Esophagus squamous epithelium (tissue), 5 donors: Measurements from ENCODE around the gene FURIN. TPM values are rescaled to one million over a fixed set of nuclear protein-coding genes. Genes with fewer than 3 reads are reported as not detected.

Experiments used
- DNase-seq: peaks from one replicate; lab custom pipeline; 2025; lab: John Stamatoyannopoulos, UW
- H3K27ac ChIP-seq, 4 donors: fragments of 200-600 bp; sonication (generic); one replicate each; pipeline ENCODE4 v1.5.1; 2016 to 2019; ENCODE audit warnings: mild to moderate bottlenecking in 1 of 4
- H3K27me3 ChIP-seq, 4 donors: fragments of 200-600 bp; sonication (generic); 1 replicate in 3 of 4; 2 replicates in 1 of 4; pipeline versions ENCODE4 v1.5.1 to v1.6.0; 2017 to 2021; ENCODE audit warnings: antibody characterized with exemption in 1 of 4
- H3K36me3 ChIP-seq, 3 donors: fragments of 200-600 bp; sonication (generic); one replicate each; pipeline ENCODE4 v1.5.1; 2016 to 2019
- H3K4me1 ChIP-seq, 3 donors: fragments of 200-600 bp; sonication (generic); one replicate each; pipeline ENCODE4 v1.5.1; 2017 to 2019
- H3K4me3 ChIP-seq, 4 donors: fragments of 200-600 bp; sonication (generic); 1 replicate in 3 of 4; 2 replicates in 1 of 4; pipeline ENCODE4 v1.5.1; 2016 to 2019; ENCODE audit warnings: mild to moderate bottlenecking in 2 of 4, moderate library complexity in 1 of 4
- H3K9me3 ChIP-seq, 3 donors: fragments of 200-600 bp; sonication (generic); one replicate each; pipeline ENCODE4 v1.5.1; 2016 to 2019
- CTCF ChIP-seq, 6 experiments: fragments of 450-650 bp in 4 of 6; fragments of 200-600 bp in 2 of 6; sonication (generic) in 2 of 6; IDR thresholded peaks; one replicate each; pipeline ENCODE4 v1.5.1; 2016 to 2019; ENCODE audit warnings: antibody characterized with exemption in 6 of 6, mild to moderate bottlenecking in 4 of 6, moderate library complexity in 4 of 6
- POLR2A ChIP-seq, 4 donors: fragments of 450-650 bp; IDR thresholded peaks; one replicate each; pipeline ENCODE4 v1.6.1; 2017; ENCODE audit warnings: antibody characterized with exemption in 4 of 4, mild to moderate bottlenecking in 4 of 4, moderate library complexity in 3 of 4
- WGBS, 2 donors: methylation state at CpG; one replicate each; pipeline ENCODE4 v1.1.5; 2018; 5-methylcytosine and 5-hydroxymethylcytosine counted together
- intact Hi-C: fragments of 100-400 bp; cut with DNase I; formaldehyde crosslinking; loops from one replicate; pipeline ENCODE4 v1.15.0; 2022
- total RNA-seq, 4 donors: library from RNA; depleted of rRNA; stranded (reverse); fragments of >200 nt; gene quantifications; one replicate each; pipeline ENCODE4 v1.1.0, GENCODE V29; 2016
- donor health status: DM: yes; HTN: yes; CAD: no.

Gene FURIN
- total RNA-seq, 4 donors from 2014 or later, result 27.7 to 43.3 (median 38.5) TPM

GRCh38 chr15:90915216-90915807 is 46.9 kb downstream of the FURIN start:
- no peaks in the 10 kb centered on the region for H3K4me1 ChIP-seq
- intact Hi-C loops, result no loop called here

GRCh38 chr15:90915808-90916440 is 47.5 kb downstream of the FURIN start:
- DNase-seq, result peak; percentile 12
- TF ChIP-seq POLR2A (IDR thresholded peaks at IDR 0.05), result no peak
- no peak for TF ChIP-seq CTCF (IDR thresholded peaks at IDR 0.05)
- H3K36me3 ChIP-seq, result peaks cover 61 to 100% (median 64%) of the 10 kb centered on the region in 3 donors
- no peak overlapping the region for H3K4me3 ChIP-seq
- no peaks in the 10 kb centered on the region for H3K4me1 ChIP-seq
- intact Hi-C loops, result no loop called here
- no peaks in the 10 kb centered on the region for H3K9me3 ChIP-seq
- 77 to 83% methylated on average over 15 to 19 of the region's 25 CpGs for WGBS, 2 donors
- H3K27me3 ChIP-seq, result no peaks in the 10 kb centered on the region
- H3K27ac ChIP-seq, result peak overlapping the region in 1 of 4 donors; percentile 2

More at GRCh38 chr15:90915216-90915807, 46.9 kb downstream of the FURIN start:
- H3K4me3 ChIP-seq, result no peak overlapping the region
- H3K27ac ChIP-seq, result no peak overlapping the region
- H3K9me3 ChIP-seq, result no peaks in the 10 kb centered on the region
- H3K36me3 ChIP-seq, result peaks cover 63 to 100% (median 69%) of the 10 kb centered on the region in 3 donors
- no peak for TF ChIP-seq CTCF (IDR thresholded peaks at IDR 0.05)
- TF ChIP-seq POLR2A (IDR thresholded peaks at IDR 0.05), result no peak
- no peaks in the 10 kb centered on the region for H3K27me3 ChIP-seq
- 77 to 78% methylated on average over 6 to 7 of the region's 7 CpGs for WGBS, 2 donors
- no peak for DNase-seq

GRCh38 chr15:90916461-90916860 is 48.1 kb downstream of the FURIN start:
- Histone ChIP-seq H3K4me1 (no peaks in the 10 kb centered on the region), H3K27me3 (no peaks in the 10 kb centered on the region), H3K4me3 (no peak overlapping the region), H3K27ac (peak overlapping the region in 1 of 4 donors; percentile 2), H3K36me3 (peaks cover 56 to 100% (median 59%) of the 10 kb centered on the region in 3 donors), H3K9me3 (no peaks in the 10 kb centered on the region)
- 76 to 86% methylated on average over 2 to 5 of the region's 11 CpGs for WGBS, 2 donors
- no peak for DNase-seq
- TF ChIP-seq POLR2A (IDR thresholded peaks at IDR 0.05), result no peak
- no peak for TF ChIP-seq CTCF (IDR thresholded peaks at IDR 0.05)
- intact Hi-C loops, result no loop called here

GRCh38 chr15:90917569-90917968 is 49.2 kb downstream of the FURIN start:
- Histone ChIP-seq H3K36me3 (peaks cover 46 to 92% (median 50%) of the 10 kb centered on the region in 3 donors), H3K27me3 (no peaks in the 10 kb centered on the region), H3K9me3 (no peaks in the 10 kb centered on the region), H3K4me1 (no peaks in the 10 kb centered on the region), H3K27ac (no peak overlapping the region), H3K4me3 (no peak overlapping the region)
- DNase-seq, result no peak
- 92 to 95% methylated on average over 7 to 11 of the region's 12 CpGs for WGBS, 2 donors
- no peak for TF ChIP-seq CTCF (IDR thresholded peaks at IDR 0.05)
- TF ChIP-seq POLR2A (IDR thresholded peaks at IDR 0.05), result no peak
- intact Hi-C loops, result no loop called here

- H3K9me3 ChIP-seq, result no peaks in the 10 kb centered on the region
- H3K4me3 ChIP-seq, result no peak overlapping the region
- WGBS, 2 donors, result 94 to 96% methylated on average over 12 to 22 of the region's 23 CpGs
- no peak overlapping the region for H3K27ac ChIP-seq
- peaks cover 40 to 86% (median 43%) of the 10 kb centered on the region in 3 donors for H3K36me3 ChIP-seq
- intact Hi-C loops, result no loop called here
- no peaks in the 10 kb centered on the region for H3K4me1 ChIP-seq
- DNase-seq, result no peak
- TF ChIP-seq POLR2A (IDR thresholded peaks at IDR 0.05), result no peak
- no peak for TF ChIP-seq CTCF (IDR thresholded peaks at IDR 0.05)
- no peaks in the 10 kb centered on the region for H3K27me3 ChIP-seq
Measured at GRCh38 chr15:90918034-90918788, 49.8 kb downstream of the FURIN start.
